HCT116 (cell line): ENCODE results near the gene FFAR3. TPM values are rescaled to one million over a fixed set of nuclear protein-coding genes. Genes with fewer than 3 reads are reported as not detected.

Experiments
- ATAC-seq: fragments of 200-7000 bp; cut with Tn5 transposase; 2 replicates; pipeline ENCODE4 v1.9.1; 2020; ENCODE audit warnings: mild to moderate bottlenecking, moderate library complexity
- BruUV-seq: library from RNA; stranded (reverse); fragments of 400-500 nt; replicated peaks from 2 replicates; lab custom pipeline; 2021; lab: Mats Ljungman, UMichigan
- CTCF ChIA-PET: fragments of 300-600 bp; sonication (Branson Sonifier 250); formaldehyde crosslinking; loops from one replicate; lab custom pipeline; 2021; ENCODE audit warnings: antibody characterized with exemption; lab: Charles Lee
- POLR2A ChIA-PET: fragments of 300-600, 350-600 bp; sonication (Branson Sonifier 250); formaldehyde crosslinking; loops from one replicate; lab custom pipeline; 2021; ENCODE audit warnings: antibody characterized with exemption; lab: Charles Lee
- RAD21 ChIA-PET, 2 experiments: fragments of 300-600 bp; sonication (Branson Sonifier 250); formaldehyde crosslinking; loops; one replicate each; lab custom pipeline; 2023; ENCODE audit warnings: low total read pairs in 2 of 2; ENCODE audit not compliant: uncharacterized antibody in 2 of 2, unreplicated experiment in 2 of 2, low non-redundant PET in 1 of 2; lab: Charles Lee
- DNase-seq: peaks from one replicate; pipeline ENCODE4 v3.0.0-alpha.2; 2010; ENCODE audit warnings: low read depth, low spot score
- H2AFZ ChIP-seq: fragments of 200-600 bp; shearing (Covaris generic), sonication (generic); 2 replicates; pipeline ENCODE4 v1.6.1; 2017; ENCODE audit warnings: low read depth, mixed run types, mixed read lengths, antibody characterized with exemption, low read length; ENCODE audit not compliant: poor library complexity, severe bottlenecking
- H3K27ac ChIP-seq: 2 replicates; pipeline ENCODE4 v1.5.1; 2012; ENCODE audit warnings: low read depth, low read length
- H3K27me3 ChIP-seq: fragments of 200-600 bp; sonication (generic); 2 replicates; pipeline ENCODE4 v1.6.1; 2016; ENCODE audit warnings: mixed run types, low read length, mixed read lengths; ENCODE audit not compliant: insufficient read depth
- H3K36me3 ChIP-seq, 2 experiments: fragments of 200-500 bp in 1 of 2; fragments of 200-600 bp in 1 of 2; sonication (Bioruptor generic) in 1 of 2; sonication (generic) in 1 of 2; 2 replicates each; pipeline versions ENCODE4 v1.5.1 to v1.6.1; 2014 to 2016; ENCODE audit warnings: low read length in 2 of 2, inconsistent platforms in 1 of 2, mixed read lengths in 1 of 2, mixed run types in 1 of 2; ENCODE audit not compliant: insufficient read depth in 2 of 2, control insufficient read depth in 1 of 2
- H3K4me1 ChIP-seq, 2 experiments: fragments of 200-600 bp in 1 of 2; sonication (generic) in 1 of 2; 2 replicates each; pipeline versions ENCODE4 v1.5.1 to v1.6.1; 2012 to 2017; ENCODE audit warnings: low read length in 2 of 2, inconsistent platforms in 1 of 2, mild to moderate bottlenecking in 1 of 2, mixed read lengths in 1 of 2, mixed run types in 1 of 2, moderate library complexity in 1 of 2; ENCODE audit not compliant: insufficient read depth in 2 of 2, control insufficient read depth in 1 of 2
- H3K4me2 ChIP-seq: fragments of 200-600 bp; sonication (generic); 2 replicates; pipeline ENCODE4 v1.6.1; 2017; ENCODE audit warnings: mixed run types, low read length, mixed read lengths
- H3K4me3 ChIP-seq, 2 experiments: fragments of 200-600 bp in 1 of 2; sonication (generic) in 1 of 2; replicated peaks in 1 of 2; 2 replicates each; pipeline ENCODE4 v1.5.1; 2011 to 2016; ENCODE audit warnings: low read length in 2 of 2, control low read depth in 1 of 2, low read depth in 1 of 2, mild to moderate bottlenecking in 1 of 2, mixed read lengths in 1 of 2, mixed run types in 1 of 2
- H3K79me2 ChIP-seq: fragments of 200-600 bp; sonication (generic); 2 replicates; pipeline ENCODE4 v1.6.1; 2017; ENCODE audit warnings: mild to moderate bottlenecking, mixed run types, low read length, moderate library complexity, mixed read lengths; ENCODE audit not compliant: insufficient read depth
- H3K9ac ChIP-seq: fragments of 200-600 bp; sonication (generic); 2 replicates; pipeline ENCODE4 v1.6.1; 2016; ENCODE audit warnings: low read length, mixed read lengths
- H3K9me2 ChIP-seq: fragments of 200-600 bp; sonication (generic), shearing (Covaris generic); 2 replicates; pipeline ENCODE4 v1.6.1; 2017; ENCODE audit warnings: mixed run types, mild to moderate bottlenecking, moderate library complexity; ENCODE audit not compliant: insufficient read depth
- H3K9me3 ChIP-seq, 2 experiments: fragments of 200-500 bp in 1 of 2; fragments of 200-600 bp in 1 of 2; sonication (Bioruptor generic) in 1 of 2; sonication (generic) in 1 of 2; 2 replicates each; pipeline ENCODE4 v1.6.1; 2014 to 2017; ENCODE audit warnings: low read length in 2 of 2, mixed read lengths in 2 of 2, inconsistent platforms in 1 of 2, low read depth in 1 of 2, mild to moderate bottlenecking in 1 of 2, mixed run types in 1 of 2, moderate library complexity in 1 of 2; ENCODE audit not compliant: control insufficient read depth in 1 of 2, insufficient read depth in 1 of 2
- H4K20me1 ChIP-seq: fragments of 200-600 bp; sonication (generic), shearing (Covaris generic); 2 replicates; pipeline ENCODE4 v1.6.1; 2017; ENCODE audit warnings: mixed run types, mild to moderate bottlenecking, moderate library complexity; ENCODE audit not compliant: insufficient read depth
- CBX3 ChIP-seq: IDR thresholded peaks from 2 replicates; pipeline ENCODE4 v1.6.1; 2012; ENCODE audit warnings: low read depth
- CEBPB ChIP-seq: IDR thresholded peaks from 2 replicates; pipeline ENCODE4 v1.6.1; 2012; ENCODE audit warnings: low read depth
- EGR1 ChIP-seq: IDR thresholded peaks from 2 replicates; pipeline ENCODE4 v1.6.1; 2012; ENCODE audit warnings: low read depth
- ELF1 ChIP-seq: IDR thresholded peaks from 2 replicates; pipeline ENCODE4 v1.6.1; 2012; ENCODE audit warnings: low read depth, borderline replicate concordance
- EZH2phosphoT487 ChIP-seq: fragments of 200-600 bp; IDR thresholded peaks from 2 replicates; pipeline ENCODE4 v1.6.1; 2018; ENCODE audit warnings: antibody characterized with exemption, borderline replicate concordance
- FOSL1 ChIP-seq: IDR thresholded peaks from 2 replicates; pipeline ENCODE4 v1.6.1; 2012; ENCODE audit warnings: low read depth
- JUND ChIP-seq: IDR thresholded peaks from 2 replicates; pipeline ENCODE4 v1.6.1; 2012
- POLR2A ChIP-seq: IDR thresholded peaks from 2 replicates; pipeline ENCODE4 v1.7.0; 2011; ENCODE audit warnings: borderline replicate concordance; ENCODE audit not compliant: insufficient read depth, insufficient read length; ENCODE audit errors: extremely low read depth
- POLR2AphosphoS5 ChIP-seq: IDR thresholded peaks from 2 replicates; pipeline ENCODE4 v1.6.1; 2011; ENCODE audit warnings: mild to moderate bottlenecking, low read depth, low read length, moderate library complexity
- RAD21 ChIP-seq: IDR thresholded peaks from 2 replicates; pipeline ENCODE4 v1.6.1; 2012; ENCODE audit warnings: low read depth, mild to moderate bottlenecking
- SIN3A ChIP-seq: IDR thresholded peaks from 2 replicates; pipeline ENCODE4 v1.6.1; 2012; ENCODE audit warnings: low read depth
- SP1 ChIP-seq: IDR thresholded peaks from 2 replicates; pipeline ENCODE4 v1.6.1; 2012; ENCODE audit warnings: low read depth
- SRF ChIP-seq: IDR thresholded peaks from 2 replicates; pipeline ENCODE4 v1.6.1; 2012; ENCODE audit warnings: low read depth
- TCF7L2 ChIP-seq: IDR thresholded peaks from 2 replicates; pipeline ENCODE4 v1.7.0; 2011; ENCODE audit warnings: borderline replicate concordance, inconsistent platforms; ENCODE audit not compliant: insufficient read depth, insufficient read length; ENCODE audit errors: extremely low read depth
- YY1 ChIP-seq: IDR thresholded peaks from 2 replicates; pipeline ENCODE4 v1.6.1; 2011; ENCODE audit warnings: low read length, low read depth, moderate library complexity, mild to moderate bottlenecking; ENCODE audit not compliant: insufficient replicate concordance; ENCODE audit errors: extremely low read depth
- ZFX ChIP-seq: fragments of 450-650 bp; IDR thresholded peaks from 2 replicates; pipeline ENCODE4 v1.6.1; 2017
- ZNF274 ChIP-seq: fragments of 200-500 bp; sonication (Bioruptor generic); IDR thresholded peaks from 2 replicates; pipeline ENCODE4 v1.6.1; 2014; ENCODE audit warnings: mild to moderate bottlenecking, low read depth, low read length, inconsistent platforms
- intact Hi-C: fragments of 100-400 bp; cut with micrococcal nuclease; formaldehyde crosslinking; loops from 2 replicates; pipeline ENCODE4 v1.10.0; 2022
- total RNA-seq: library from RNA; stranded (reverse); gene quantifications from one replicate; pipeline ENCODE4 v1.2.1, GENCODE V29; 2021; ENCODE audit not compliant: unreplicated experiment
- TF ChIP-seq, protein P1 (sequence below): IDR thresholded peaks from 2 replicates; pipeline ENCODE4 v1.6.1; 2011; ENCODE audit warnings: mild to moderate bottlenecking, low read length, moderate library complexity; ENCODE audit not compliant: insufficient replicate concordance; ENCODE audit errors: extremely low read depth
- TF ChIP-seq, protein P2 (sequence below): IDR thresholded peaks from 2 replicates; pipeline ENCODE4 v1.6.1; 2012

Gene FFAR3
- total RNA-seq, 1 experiment from 2014 or later, result not detected

DNA sequence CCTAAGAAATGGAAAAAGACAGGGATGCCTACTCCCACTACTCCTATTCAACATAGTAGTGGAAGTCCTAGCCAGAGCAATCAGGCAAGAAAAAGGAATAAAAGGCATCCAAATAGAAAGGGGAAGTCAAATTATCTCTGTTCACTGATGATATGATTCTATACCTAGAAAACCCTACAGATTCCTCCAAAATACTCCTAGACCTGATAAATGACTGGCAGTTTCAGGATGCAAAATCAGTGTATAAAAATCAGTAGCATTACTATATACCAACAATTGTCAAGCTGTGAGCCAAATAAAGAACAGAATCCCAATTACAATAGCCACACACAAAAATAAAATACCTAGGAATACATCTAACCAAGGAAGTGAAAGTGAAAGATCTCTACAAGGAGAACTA lies 11.3 kb downstream of the FFAR3 start:
- no TSS peak for BruUV-seq
- CTCF ChIA-PET, result no interaction called here

DNA sequence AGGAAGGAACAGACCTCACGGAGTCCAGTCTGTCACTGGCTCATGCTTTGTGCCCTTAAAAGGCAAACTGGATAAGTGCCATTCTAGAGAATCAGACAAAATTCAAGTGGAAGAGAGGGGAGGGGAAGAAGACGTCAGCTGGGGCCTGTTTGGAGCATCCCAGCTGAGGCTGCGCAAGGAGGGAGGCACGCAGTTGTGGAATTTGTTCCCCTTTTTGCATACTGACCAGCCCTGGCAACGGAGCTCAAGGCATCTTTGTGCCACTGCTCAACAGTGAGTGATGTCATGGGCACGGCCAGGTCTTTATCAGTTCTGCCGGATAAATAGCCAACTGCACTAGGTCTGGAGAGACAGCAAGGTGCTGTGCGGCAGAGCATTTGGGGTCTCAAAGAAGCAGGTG lies 12.5 kb downstream of the FFAR3 start, which contains the start of gene GPR42:
TSS of gene GPR42 (plus strand) at position 347 of the 400 bp plus-strand sequence. CDS start 292 bp downstream, outside the sequence.
- DNase-seq (no peak), ATAC-seq (no peak)
- no TSS peak for BruUV-seq
- POLR2A ChIA-PET, result no interaction called here
- intact Hi-C loops, result no loop called here
- Histone ChIP-seq H3K9me3 (no peaks in the 10 kb centered on the region), H3K36me3 (no peaks in the 10 kb centered on the region), H3K4me2 (no peak within 1 kb of the TSS), H3K9ac (no peak within 1 kb of the TSS), H3K9me2 (no peaks in the 10 kb centered on the region), H4K20me1 (no peaks in the 10 kb centered on the region), H2AFZ (no peak within 1 kb of the TSS), H3K4me3 (no peak within 1 kb of the TSS), H3K79me2 (no peaks in the 10 kb centered on the region), H3K27ac (no peak within 1 kb of the TSS), H3K4me1 (peaks cover 0 to 11% of the 10 kb centered on the region in 2 experiments; a peak in 2 of 4 replicates), H3K27me3 (peaks cover 8% of the 10 kb centered on the region)
- CTCF ChIA-PET, result no interaction called here
- TF ChIP-seq SIN3A (no peak), YY1 (no peak), SP1 (no peak), EGR1 (no peak), ZNF274 (no peak), ELF1 (no peak), EZH2phosphoT487 (no peak), TCF7L2 (no peak), FOSL1 (no peak), POLR2AphosphoS5 (no peak), POLR2A (no peak), ZFX (no peak), CEBPB (no peak), CBX3 (no peak), SRF (no peak)
- TF ChIP-seq, protein P1, sequence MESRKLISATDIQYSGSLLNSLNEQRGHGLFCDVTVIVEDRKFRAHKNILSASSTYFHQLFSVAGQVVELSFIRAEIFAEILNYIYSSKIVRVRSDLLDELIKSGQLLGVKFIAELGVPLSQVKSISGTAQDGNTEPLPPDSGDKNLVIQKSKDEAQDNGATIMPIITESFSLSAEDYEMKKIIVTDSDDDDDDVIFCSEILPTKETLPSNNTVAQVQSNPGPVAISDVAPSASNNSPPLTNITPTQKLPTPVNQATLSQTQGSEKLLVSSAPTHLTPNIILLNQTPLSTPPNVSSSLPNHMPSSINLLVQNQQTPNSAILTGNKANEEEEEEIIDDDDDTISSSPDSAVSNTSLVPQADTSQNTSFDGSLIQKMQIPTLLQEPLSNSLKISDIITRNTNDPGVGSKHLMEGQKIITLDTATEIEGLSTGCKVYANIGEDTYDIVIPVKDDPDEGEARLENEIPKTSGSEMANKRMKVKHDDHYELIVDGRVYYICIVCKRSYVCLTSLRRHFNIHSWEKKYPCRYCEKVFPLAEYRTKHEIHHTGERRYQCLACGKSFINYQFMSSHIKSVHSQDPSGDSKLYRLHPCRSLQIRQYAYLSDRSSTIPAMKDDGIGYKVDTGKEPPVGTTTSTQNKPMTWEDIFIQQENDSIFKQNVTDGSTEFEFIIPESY, result no peak
- TF ChIP-seq, protein P2, sequence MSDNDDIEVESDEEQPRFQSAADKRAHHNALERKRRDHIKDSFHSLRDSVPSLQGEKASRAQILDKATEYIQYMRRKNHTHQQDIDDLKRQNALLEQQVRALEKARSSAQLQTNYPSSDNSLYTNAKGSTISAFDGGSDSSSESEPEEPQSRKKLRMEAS, result no peak
- RAD21 ChIA-PET, result no interaction called here

More for the DNA sequence above, 11.3 kb downstream of the FFAR3 start:
- Histone ChIP-seq H3K27ac (no peak overlapping the region), H3K9me2 (no peaks in the 10 kb centered on the region), H4K20me1 (no peaks in the 10 kb centered on the region), H3K9me3 (no peaks in the 10 kb centered on the region), H3K4me1 (peaks cover 0 to under 1% of the 10 kb centered on the region in 2 experiments; a peak in 1 of 4 replicates), H3K79me2 (no peaks in the 10 kb centered on the region)
- ATAC-seq (no peak), DNase-seq (no peak)
- TF ChIP-seq ZNF274 (no peak), EZH2phosphoT487 (no peak), JUND (no peak), YY1 (no peak), RAD21 (no peak), FOSL1 (no peak), ELF1 (no peak), CBX3 (no peak)
- TF ChIP-seq, all 23 proteins: peak for 0
- H3K36me3 ChIP-seq, result no peaks in the 10 kb centered on the region
- H3K27me3 ChIP-seq, result peaks cover 8% of the 10 kb centered on the region
- no peak overlapping the region for H3K9ac ChIP-seq
- no peak overlapping the region for H2AFZ ChIP-seq
- H3K4me3 ChIP-seq, result no peak overlapping the region
- ChIA-PET RAD21 (no interaction called here), POLR2A (no interaction called here)
- no peak overlapping the region for H3K4me2 ChIP-seq
- intact Hi-C loops, result no loop called here
